Activated T-cell treated with anti-CD3 and anti-CD28 coated beads, Interleukin-2, amount 50 U/mL, for 48 hours (primary cell): ENCODE data around the gene NWD2.

Experiments
- DNase-seq, 2 experiments: peaks; one replicate each; pipeline ENCODE4 v3.0.0-alpha.2; 2020

Gene NWD2

GRCh38 chr4:37305984-37306383, 61.4 kb downstream of the NWD2 start:
- DNase-seq, result no peak

- DNase-seq, result no peak
Observed at GRCh38 chr4:37317104-37317643, 72.6 kb downstream of the NWD2 start.

- no peak for DNase-seq
Observed at GRCh38 chr4:37320513-37321235, 76.1 kb downstream of the NWD2 start.

GRCh38 chr4:37322122-37322521, 77.6 kb downstream of the NWD2 start:
- no peak for DNase-seq

- no peak for DNase-seq
Observed at GRCh38 chr4:37324546-37324945, 80.0 kb downstream of the NWD2 start.

GRCh38 chr4:37326852-37327251, 82.3 kb downstream of the NWD2 start:
- no peak for DNase-seq

GRCh38 chr4:37338972-37339371, 94.4 kb downstream of the NWD2 start:
- no peak for DNase-seq

- no peak for DNase-seq
Observed at GRCh38 chr4:37358748-37359147, 114.2 kb downstream of the NWD2 start.

GRCh38 chr4:37359261-37359660, 114.7 kb downstream of the NWD2 start:
- DNase-seq, result no peak

GRCh38 chr4:37365888-37366287, 121.3 kb downstream of the NWD2 start:
- DNase-seq, result no peak

- no peak for DNase-seq
Observed at GRCh38 chr4:37367901-37368300, 123.4 kb downstream of the NWD2 start.

- no peak for DNase-seq
Observed at GRCh38 chr4:37370052-37370451, 125.5 kb downstream of the NWD2 start.

- no peak for DNase-seq
Observed at GRCh38 chr4:37381040-37381668, 136.6 kb downstream of the NWD2 start.

GRCh38 chr4:37383579-37384229, 139.2 kb downstream of the NWD2 start:
- DNase-seq, result peak in 1 of 2 experiments; percentile 20

GRCh38 chr4:37385424-37385823, 140.9 kb downstream of the NWD2 start:
- DNase-seq, result no peak

GRCh38 chr4:37388681-37389365, 144.3 kb downstream of the NWD2 start:
- DNase-seq, result no peak

- no peak for DNase-seq
Observed at GRCh38 chr4:37389366-37389765, 144.8 kb downstream of the NWD2 start.

- peak in 1 of 2 experiments; percentile 20 for DNase-seq
Observed at GRCh38 chr4:37389967-37390580, 145.5 kb downstream of the NWD2 start.

GRCh38 chr4:37392521-37393255, 148.1 kb downstream of the NWD2 start:
- no peak for DNase-seq

- no peak for DNase-seq
Observed at GRCh38 chr4:37393321-37393720, 148.8 kb downstream of the NWD2 start.

GRCh38 chr4:37393889-37394288, 149.3 kb downstream of the NWD2 start:
- no peak for DNase-seq

GRCh38 chr4:37397505-37397904, 153.0 kb downstream of the NWD2 start:
- DNase-seq, result no peak
